DOHH2 (cell line): ENCODE results near the gene CABP1.

Source experiments
- H3F3A ChIP-seq: fragments of 200-600 bp; sonication (generic), shearing (Covaris generic); 2 replicates; pipeline ENCODE4 v1.6.0; 2016; ENCODE audit warnings: antibody characterized with exemption, mild to moderate bottlenecking; ENCODE audit not compliant: control insufficient read depth, insufficient read depth
- H3K27ac ChIP-seq: fragments of 200-600 bp; sonication (generic); 2 replicates; pipeline ENCODE4 v1.5.1; 2014; ENCODE audit warnings: low read depth, mild to moderate bottlenecking, low read length, moderate library complexity
- H3K27me3 ChIP-seq: fragments of 200-600 bp; sonication (generic); 2 replicates; pipeline ENCODE4 v1.6.1; 2014; ENCODE audit warnings: mild to moderate bottlenecking, low read length, mixed read lengths; ENCODE audit not compliant: control insufficient read depth
- H3K36me3 ChIP-seq: fragments of 200-600 bp; sonication (generic); 2 replicates; pipeline ENCODE4 v1.6.1; 2014; ENCODE audit warnings: mild to moderate bottlenecking, low read length, moderate library complexity, mixed read lengths; ENCODE audit not compliant: control insufficient read depth
- H3K4me1 ChIP-seq: fragments of 200-600 bp; sonication (generic); 2 replicates; pipeline ENCODE4 v1.6.1; 2014; ENCODE audit warnings: mild to moderate bottlenecking, low read length, mixed read lengths; ENCODE audit not compliant: control insufficient read depth
- H3K4me2 ChIP-seq: fragments of 200-600 bp; sonication (generic); 2 replicates; pipeline ENCODE4 v1.6.0; 2014; ENCODE audit warnings: mild to moderate bottlenecking, low read length, moderate library complexity
- H3K4me3 ChIP-seq: fragments of 200-600 bp; sonication (generic); 2 replicates; pipeline ENCODE4 v1.5.1; 2014; ENCODE audit warnings: mild to moderate bottlenecking, low read length, mixed read lengths
- H3K79me2 ChIP-seq: fragments of 200-600 bp; sonication (generic); 2 replicates; pipeline ENCODE4 v1.6.1; 2014; ENCODE audit warnings: mild to moderate bottlenecking, low read length, mixed read lengths; ENCODE audit not compliant: control insufficient read depth
- H3K9me2 ChIP-seq: fragments of 200-600 bp; sonication (generic); replicated peaks from 2 replicates; pipeline ENCODE4 v1.6.1; 2014; ENCODE audit warnings: mild to moderate bottlenecking, low read length, mixed read lengths; ENCODE audit not compliant: control insufficient read depth
- H3K9me3 ChIP-seq: fragments of 200-600 bp; sonication (generic); 2 replicates; pipeline ENCODE4 v1.6.1; 2014; ENCODE audit warnings: antibody characterized with exemption, low read length, mixed read lengths; ENCODE audit not compliant: control insufficient read depth, insufficient read depth
- H4K20me1 ChIP-seq: fragments of 200-600 bp; sonication (generic); 2 replicates; pipeline ENCODE4 v1.6.0; 2014; ENCODE audit warnings: low read depth, mild to moderate bottlenecking, antibody characterized with exemption, low read length, moderate library complexity; ENCODE audit not compliant: control insufficient read depth, insufficient read depth
- CTCF ChIP-seq: fragments of 200-600 bp; sonication (generic); IDR thresholded peaks from one replicate; pipeline ENCODE4 v1.5.1; 2014; ENCODE audit warnings: antibody characterized with exemption, mild to moderate bottlenecking, low read depth, low read length; ENCODE audit not compliant: poor library complexity, severe bottlenecking
- EZH2phosphoT487 ChIP-seq: fragments of 200-600 bp; sonication (generic); IDR thresholded peaks from 2 replicates; pipeline ENCODE4 v1.6.1; 2017; ENCODE audit warnings: borderline replicate concordance, mild to moderate bottlenecking, antibody characterized with exemption, low read length, moderate library complexity, mixed read lengths

CABP1 gene

DNA sequence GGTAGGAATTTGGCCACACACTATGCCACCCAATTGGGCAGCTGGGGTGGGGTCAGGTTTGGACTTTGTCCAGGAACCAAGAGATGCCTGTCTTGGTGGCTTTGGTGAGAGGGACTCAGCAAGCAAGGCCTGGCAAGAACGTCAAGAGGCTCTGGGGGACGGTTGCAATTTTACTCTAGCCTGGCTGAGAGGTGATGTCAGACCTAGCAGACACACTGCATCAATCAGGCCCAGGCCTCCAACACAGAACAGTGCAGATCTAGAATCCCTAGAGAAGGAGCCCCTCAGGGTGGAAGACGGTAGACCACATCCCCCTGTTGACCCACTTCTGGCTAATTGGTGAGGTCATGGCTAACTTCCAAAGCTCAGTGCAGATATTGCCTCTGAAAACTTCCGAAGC is 68.2 kb downstream of the CABP1 start:
- no peaks in the 10 kb centered on the region for H3K9me2 ChIP-seq
- peaks cover 17% of the 10 kb centered on the region for H3K79me2 ChIP-seq
- H3K9me3 ChIP-seq, result no peaks in the 10 kb centered on the region

DNA sequence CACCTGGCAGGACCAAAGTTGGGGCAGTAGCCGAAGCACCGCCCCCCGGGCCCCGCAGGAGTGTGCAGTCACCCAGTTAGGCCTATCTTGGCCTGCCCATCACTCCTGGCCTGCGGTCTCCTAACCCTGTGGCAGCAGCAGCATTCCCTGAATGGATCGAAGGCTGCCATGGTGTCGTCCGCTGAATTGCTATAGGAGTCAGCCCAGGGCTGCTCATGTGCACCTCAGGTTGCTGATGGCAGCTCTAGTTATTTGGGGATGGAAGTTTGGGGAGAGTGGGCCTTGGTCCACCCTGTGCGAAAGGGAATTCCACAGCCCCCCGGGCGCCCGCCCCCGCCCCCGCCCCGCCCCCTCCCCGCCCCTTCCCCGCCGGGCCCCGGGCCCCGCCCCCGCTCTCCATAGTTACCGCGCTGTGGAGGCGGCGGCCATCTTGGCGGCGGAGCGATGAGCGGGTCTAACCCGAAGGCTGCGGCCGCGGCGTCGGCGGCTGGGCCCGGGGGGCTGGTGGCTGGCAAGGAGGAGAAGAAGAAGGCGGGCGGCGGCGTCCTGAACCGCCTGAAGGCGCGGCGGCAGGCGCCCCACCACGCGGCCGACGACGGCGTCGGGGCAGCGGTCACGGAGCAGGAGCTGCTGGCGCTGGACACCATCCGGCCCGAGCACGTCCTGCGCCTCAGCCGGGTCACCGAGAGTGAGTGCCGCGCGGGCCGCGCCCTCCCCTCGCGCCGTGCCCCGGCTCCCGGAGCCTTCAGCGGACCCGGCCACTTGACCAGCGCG is 69.8 kb downstream of the CABP1 start, which contains the start of gene UNC119B:
UNC119B (plus strand) TSS at position 428 of the 774 bp plus-strand sequence; CDS start at position 445, 17 bp downstream.
- Histone ChIP-seq H3F3A (peaks cover 27% of the 10 kb centered on the region), H3K9me2 (no peaks in the 10 kb centered on the region), H3K27ac (no peak within 1 kb of the TSS), H4K20me1 (no peaks in the 10 kb centered on the region), H3K36me3 (peaks cover 32% of the 10 kb centered on the region), H3K9me3 (no peaks in the 10 kb centered on the region), H3K27me3 (no peaks in the 10 kb centered on the region), H3K79me2 (peaks cover 17% of the 10 kb centered on the region), H3K4me3 (peak within 1 kb of the TSS; percentile 84), H3K4me1 (peaks cover 30% of the 10 kb centered on the region), H3K4me2 (peak within 1 kb of the TSS; percentile 94)
- TF ChIP-seq EZH2phosphoT487, result no peak
- TF ChIP-seq CTCF, result no peak

More for the DNA sequence above, 68.2 kb downstream of the CABP1 start:
- Histone ChIP-seq H3K27me3 (no peaks in the 10 kb centered on the region), H3K4me2 (no peak overlapping the region), H3K4me3 (no peak overlapping the region), H3K27ac (no peak overlapping the region), H3F3A (peaks cover 30% of the 10 kb centered on the region), H4K20me1 (no peaks in the 10 kb centered on the region), H3K36me3 (peaks cover 20% of the 10 kb centered on the region), H3K4me1 (peaks cover 25% of the 10 kb centered on the region)
- TF ChIP-seq EZH2phosphoT487 (no peak), CTCF (no peak)

GRCh38 chr12:120710805-120711296 is 70.4 kb downstream of the CABP1 start:
- Histone ChIP-seq H3F3A (peaks cover 27% of the 10 kb centered on the region), H3K9me3 (no peaks in the 10 kb centered on the region), H3K4me2 (peak overlapping the region; percentile 94), H3K9me2 (no peaks in the 10 kb centered on the region), H3K27ac (no peak overlapping the region), H3K4me3 (peak overlapping the region; percentile 84), H3K36me3 (peaks cover 34% of the 10 kb centered on the region), H3K4me1 (peaks cover 30% of the 10 kb centered on the region), H4K20me1 (no peaks in the 10 kb centered on the region), H3K79me2 (peaks cover 17% of the 10 kb centered on the region), H3K27me3 (no peaks in the 10 kb centered on the region)
- TF ChIP-seq EZH2phosphoT487 (no peak), CTCF (no peak)
